SK-N-SH (cell line): Measurements from ENCODE around the gene NFASC. TPM values are rescaled to one million over a fixed set of nuclear protein-coding genes. Genes with fewer than 3 reads are reported as not detected.

Source experiments
- CTCF ChIA-PET: fragments of 300-600, 350-600 bp; formaldehyde crosslinking; extraction: SDS; loops from one replicate; lab custom pipeline; 2021; lab: Yijun Ruan, JAX
- POLR2A ChIA-PET: fragments of 350-600 bp; sonication (Branson Sonifier 250); formaldehyde crosslinking; extraction: SDS; loops from one replicate; lab custom pipeline; 2020; ENCODE audit warnings: antibody characterized with exemption, inconsistent platforms; lab: Yijun Ruan, JAX
- DNase-seq: peaks from one replicate; pipeline ENCODE4 v3.0.0; 2012
- H2AFZ ChIP-seq: fragments of 200-600 bp; sonication (generic); 2 replicates; pipeline ENCODE4 v1.8.1; 2016; ENCODE audit warnings: antibody characterized with exemption, mild to moderate bottlenecking, low read depth
- H3F3A ChIP-seq: fragments of 200-600 bp; sonication (generic); replicated peaks from 2 replicates; pipeline ENCODE3; 2016; ENCODE audit warnings: antibody characterized with exemption, mild to moderate bottlenecking; ENCODE audit not compliant: insufficient read depth
- H3K27ac ChIP-seq, 2 experiments: fragments of 200-500 bp in 1 of 2; fragments of 200-600 bp in 1 of 2; sonication (Bioruptor generic) in 1 of 2; sonication (generic), shearing (Covaris generic) in 1 of 2; 2 replicates each; pipeline versions ENCODE4 v1.5.1 to v1.6.1; 2014 to 2016; ENCODE audit warnings: low read depth in 2 of 2, inconsistent platforms in 1 of 2, low read length in 1 of 2, mild to moderate bottlenecking in 1 of 2, mixed read lengths in 1 of 2
- H3K27me3 ChIP-seq: fragments of 200-600 bp; sonication (generic), shearing (Covaris generic); 2 replicates; pipeline ENCODE4 v1.6.1; 2016; ENCODE audit warnings: mixed run types; ENCODE audit not compliant: insufficient read depth
- H3K36me3 ChIP-seq, 2 experiments: fragments of 200-500 bp in 1 of 2; fragments of 200-600 bp in 1 of 2; sonication (Bioruptor generic) in 1 of 2; sonication (generic) in 1 of 2; replicated peaks in 1 of 2; 2 replicates each; pipeline versions ENCODE3 to v1.5.1; 2014 to 2016; ENCODE audit warnings: low read length in 1 of 2, mild to moderate bottlenecking in 1 of 2; ENCODE audit not compliant: insufficient read depth in 2 of 2, control insufficient read depth in 1 of 2
- H3K4me1 ChIP-seq, 2 experiments: fragments of 200-500 bp in 1 of 2; fragments of 200-600 bp in 1 of 2; sonication (Bioruptor generic) in 1 of 2; sonication (generic), shearing (Covaris generic) in 1 of 2; 2 replicates each; pipeline versions ENCODE4 v1.5.1 to v1.6.1; 2014 to 2016; ENCODE audit warnings: low read depth in 1 of 2, low read length in 1 of 2, mixed run types in 1 of 2; ENCODE audit not compliant: insufficient read depth in 2 of 2, control insufficient read depth in 1 of 2
- H3K4me2 ChIP-seq: fragments of 200-600 bp; sonication (generic), shearing (Covaris generic); 2 replicates; pipeline ENCODE4 v1.6.1; 2017; ENCODE audit warnings: mixed run types
- H3K4me3 ChIP-seq, 2 experiments: fragments of 200-500 bp in 1 of 2; fragments of 200-600 bp in 1 of 2; sonication (Bioruptor generic) in 1 of 2; sonication (generic), shearing (Covaris generic) in 1 of 2; 2 replicates each; pipeline versions ENCODE4 v1.5.1 to v1.8.1; 2014 to 2016; ENCODE audit warnings: low read depth in 2 of 2, inconsistent platforms in 1 of 2, low read length in 1 of 2, mild to moderate bottlenecking in 1 of 2, mixed read lengths in 1 of 2, moderate library complexity in 1 of 2
- H3K79me2 ChIP-seq: fragments of 200-600 bp; sonication (generic); 2 replicates; pipeline ENCODE4 v1.8.1; 2017; ENCODE audit warnings: mild to moderate bottlenecking; ENCODE audit not compliant: insufficient read depth
- H3K9ac ChIP-seq: fragments of 200-600 bp; sonication (generic); 2 replicates; pipeline ENCODE4 v1.6.1; 2017; ENCODE audit warnings: mixed run types
- H3K9me2 ChIP-seq: fragments of 200-600 bp; sonication (generic); 2 replicates; pipeline ENCODE4 v1.6.1; 2017; ENCODE audit warnings: mixed run types
- H3K9me3 ChIP-seq: fragments of 200-600 bp; sonication (generic); 2 replicates; pipeline ENCODE4 v1.6.1; 2017; ENCODE audit warnings: mixed run types, mild to moderate bottlenecking, moderate library complexity
- H4K20me1 ChIP-seq: fragments of 200-600 bp; sonication (generic); 2 replicates; pipeline ENCODE4 v1.6.1; 2017; ENCODE audit warnings: mild to moderate bottlenecking, mixed run types; ENCODE audit not compliant: insufficient read depth
- CHD2 ChIP-seq: fragments of 150-350 bp; IDR thresholded peaks from 2 replicates; pipeline ENCODE4 v1.6.1; 2018; ENCODE audit warnings: low read length; ENCODE audit not compliant: partially characterized antibody
- CTCF ChIP-seq: fragments of 200-600 bp; sonication (generic); IDR thresholded peaks from 2 replicates; pipeline ENCODE4 v1.6.1; 2017; ENCODE audit warnings: antibody characterized with exemption, mild to moderate bottlenecking, moderate library complexity
- EZH2phosphoT487 ChIP-seq: fragments of 200-600 bp; sonication (generic); IDR thresholded peaks from 2 replicates; pipeline ENCODE4 v1.6.1; 2017; ENCODE audit warnings: low read depth, mixed run types, mild to moderate bottlenecking, antibody characterized with exemption, moderate library complexity, borderline replicate concordance
- FOXM1 ChIP-seq: IDR thresholded peaks from 2 replicates; pipeline ENCODE4 v1.4.0; 2012; ENCODE audit warnings: low read depth, mild to moderate bottlenecking
- GABPA ChIP-seq: IDR thresholded peaks from 2 replicates; pipeline ENCODE4 v1.4.0; 2012; ENCODE audit warnings: low read depth, mild to moderate bottlenecking
- GATA2 ChIP-seq: sonication (generic); formaldehyde crosslinking; IDR thresholded peaks from 2 replicates; pipeline ENCODE4 v1.5.0; 2020; ENCODE audit warnings: mild to moderate bottlenecking, missing genetic modification reagents
- MXI1 ChIP-seq: IDR thresholded peaks from 2 replicates; pipeline ENCODE4 v1.6.1; 2012; ENCODE audit warnings: mild to moderate bottlenecking, low read depth, low read length, improper control_type of control experiment
- NFIC ChIP-seq: IDR thresholded peaks from 2 replicates; pipeline ENCODE4 v1.4.0; 2012; ENCODE audit warnings: borderline replicate concordance
- NRF1 ChIP-seq: IDR thresholded peaks from 2 replicates; pipeline ENCODE4 v1.6.1; 2012; ENCODE audit warnings: low read depth, mild to moderate bottlenecking, low read length
- POLR2AphosphoS5 ChIP-seq: IDR thresholded peaks from 2 replicates; pipeline ENCODE4 v1.6.1; 2012; ENCODE audit warnings: low read depth, low read length
- RCOR1 ChIP-seq: fragments of 150-350 bp; IDR thresholded peaks from 2 replicates; pipeline ENCODE4 v1.6.1; 2017; ENCODE audit warnings: antibody characterized with exemption, low read length
- REST ChIP-seq: IDR thresholded peaks from 2 replicates; pipeline ENCODE4 v1.6.1; 2012; ENCODE audit warnings: mild to moderate bottlenecking, low read depth, low read length, moderate library complexity
- RFX5 ChIP-seq: IDR thresholded peaks from 2 replicates; pipeline ENCODE4 v1.6.1; 2012; ENCODE audit warnings: mild to moderate bottlenecking, improper control_type of control experiment, low read length
- TCF12 ChIP-seq: IDR thresholded peaks from 2 replicates; pipeline ENCODE4 v1.4.0; 2012
- USF1 ChIP-seq: IDR thresholded peaks from 2 replicates; pipeline ENCODE4 v1.4.0; 2012; ENCODE audit warnings: low read depth, borderline replicate concordance
- ZBTB33 ChIP-seq: IDR thresholded peaks from 2 replicates; pipeline ENCODE4 v1.4.0; 2012; ENCODE audit warnings: low read depth, borderline replicate concordance
- WGBS: methylation state at CpG from one replicate; pipeline ENCODE4 v1.1.6; 2017; ENCODE audit warnings: low lambda C conversion rate; 5-methylcytosine and 5-hydroxymethylcytosine counted together
- polyA plus RNA-seq, 3 experiments: library from polyadenylated mRNA; depleted of rRNA; stranded (reverse); fragments of >200 nt; gene quantifications; 2 replicates each; pipeline ENCODE4 v1.2.3, GENCODE V29; 2012

The NFASC gene
- polyA plus RNA-seq, 1 of the 3 experiments (the other 2 are of a cell fraction), result 6.0 TPM

- TF ChIP-seq USF1 (no peak), GATA2 (CRISPR knock-in tag) (no peak), NRF1 (no peak), POLR2AphosphoS5 (no peak), RFX5 (no peak), GABPA (no peak), ZBTB33 (no peak), NFIC (no peak), CHD2 (no peak)
These were observed 72.8 kb downstream of the NFASC start (continued) for GRCh38 chr1:204943495-204943894.

GRCh38 chr1:204944662-204945061 is 74.0 kb downstream of the NFASC start:
- Histone ChIP-seq H3K4me3 (no peak overlapping the region), H2AFZ (no peak overlapping the region), H3K27ac (no peak overlapping the region), H3K9ac (no peak overlapping the region), H3K36me3 (no peaks in the 10 kb centered on the region), H4K20me1 (no peaks in the 10 kb centered on the region), H3K9me3 (no peaks in the 10 kb centered on the region)
- no peak for DNase-seq
- WGBS, result 65% methylated on average over 4 of the region's 4 CpGs
- TF ChIP-seq TCF12 (no peak), NFIC (no peak), RCOR1 (no peak), EZH2phosphoT487 (no peak), MXI1 (no peak), CTCF (no peak), ZBTB33 (no peak), GABPA (no peak), REST (no peak), FOXM1 (no peak), RFX5 (no peak)
- TF ChIP-seq, all 33 proteins: peak for 0
- no peaks in the 10 kb centered on the region for H3F3A ChIP-seq
- ChIA-PET POLR2A (no interaction called here), CTCF (interaction anchor here (0.9 to 17.7 kb wide), 2 partner anchors 16 to 135 kb away, joined by 3 to 337 read pairs; no protein-coding TSS in a partner anchor)
- no peaks in the 10 kb centered on the region for H3K4me1 ChIP-seq
- H3K79me2 ChIP-seq, result no peaks in the 10 kb centered on the region
- H3K4me2 ChIP-seq, result no peak overlapping the region
- H3K9me2 ChIP-seq, result no peaks in the 10 kb centered on the region
- no peaks in the 10 kb centered on the region for H3K27me3 ChIP-seq
